ENCODE results near the gene DUSP2.

The DUSP2 gene

DNA sequence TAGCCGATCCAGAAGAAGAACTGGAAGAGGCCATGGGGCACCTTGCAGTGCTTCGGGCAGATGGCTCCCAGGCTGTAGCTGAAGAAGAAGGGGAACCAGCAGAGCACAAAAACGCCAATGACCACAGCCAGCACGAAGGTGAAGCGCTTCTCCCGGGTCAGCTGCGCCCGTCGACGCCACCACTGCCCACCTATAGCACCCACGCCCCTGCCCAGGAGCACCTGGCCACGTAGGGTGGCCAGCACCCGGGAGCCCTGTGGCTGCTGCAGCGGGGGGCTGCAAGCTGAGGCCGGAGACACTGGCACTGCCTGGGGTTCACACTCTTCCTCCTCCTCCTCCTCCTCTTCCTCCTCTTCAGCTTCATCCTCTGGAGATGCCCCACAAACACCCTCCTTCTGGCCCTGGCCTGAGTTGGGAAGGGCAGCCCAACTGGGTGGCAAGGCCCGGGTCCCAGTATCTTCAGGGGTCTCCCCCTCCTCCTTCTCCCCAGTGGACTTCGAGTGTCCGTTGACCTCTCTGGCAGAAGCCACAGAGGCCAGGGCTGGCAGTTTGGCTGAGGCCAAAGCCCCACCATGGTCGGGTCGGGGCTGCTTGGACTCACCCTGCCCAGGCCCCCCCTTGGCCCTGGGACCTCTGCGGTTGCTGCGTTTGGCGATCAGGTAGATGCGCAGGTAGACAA is 30.2 kb downstream of the DUSP2 start:
- no peak for TF ChIP-seq CTCF (IDR thresholded peaks at IDR 0.05; ENCODE audit: extremely low read depth, missing control alignments)
- DNase-seq (ENCODE audit: low spot score): no peak

- no peak for DNase-seq (ENCODE audit: low spot score)
- TF ChIP-seq CTCF (IDR thresholded peaks at IDR 0.05; ENCODE audit: extremely low read depth, missing control alignments): no peak
Measured at GRCh38 chr2:96114546-96114902, 30.7 kb downstream of the DUSP2 start.

DNA sequence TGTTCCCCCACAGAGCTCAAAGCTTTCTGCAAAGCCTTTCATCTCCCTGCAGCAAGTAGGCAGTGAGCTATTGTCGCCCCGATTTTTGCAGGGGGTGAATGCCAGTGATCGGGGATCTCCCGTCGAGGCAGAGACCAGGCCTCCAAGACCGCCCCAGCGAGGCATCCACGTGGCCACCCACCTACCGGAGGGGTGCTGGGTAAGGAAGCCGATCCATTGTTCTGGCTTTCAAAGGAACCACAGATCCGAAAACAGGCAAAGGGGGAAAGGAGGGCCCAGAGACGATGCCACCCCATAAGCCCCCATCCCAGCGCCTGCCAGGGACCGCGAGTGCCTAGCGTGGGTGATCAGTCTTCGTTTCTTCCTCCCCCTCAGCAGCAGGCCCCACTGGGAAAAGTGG is 31.3 kb downstream of the DUSP2 start:
- no peak for TF ChIP-seq CTCF (IDR thresholded peaks at IDR 0.05; ENCODE audit: extremely low read depth, missing control alignments)

GRCh38 chr2:96113367-96113677 is 31.9 kb downstream of the DUSP2 start:
- DNase-seq (ENCODE audit: low spot score): no peak
- peak; percentile 8 for TF ChIP-seq CTCF (IDR thresholded peaks at IDR 0.05; ENCODE audit: extremely low read depth, missing control alignments)

More for the DNA sequence above, 31.3 kb downstream of the DUSP2 start:
- no peak for DNase-seq (ENCODE audit: low spot score)

- DNase-seq (ENCODE audit: low spot score): no peak
Measured at GRCh38 chr2:96112501-96113366, 32.5 kb downstream of the DUSP2 start.

GRCh38 chr2:96111823-96112500 is 33.3 kb downstream of the DUSP2 start:
- DNase-seq (ENCODE audit: low spot score): no peak
- TF ChIP-seq CTCF (IDR thresholded peaks at IDR 0.05; ENCODE audit: extremely low read depth, missing control alignments): no peak

More at GRCh38 chr2:96112501-96113366, 32.5 kb downstream of the DUSP2 start:
- no peak for TF ChIP-seq CTCF (IDR thresholded peaks at IDR 0.05; ENCODE audit: extremely low read depth, missing control alignments)

DNA sequence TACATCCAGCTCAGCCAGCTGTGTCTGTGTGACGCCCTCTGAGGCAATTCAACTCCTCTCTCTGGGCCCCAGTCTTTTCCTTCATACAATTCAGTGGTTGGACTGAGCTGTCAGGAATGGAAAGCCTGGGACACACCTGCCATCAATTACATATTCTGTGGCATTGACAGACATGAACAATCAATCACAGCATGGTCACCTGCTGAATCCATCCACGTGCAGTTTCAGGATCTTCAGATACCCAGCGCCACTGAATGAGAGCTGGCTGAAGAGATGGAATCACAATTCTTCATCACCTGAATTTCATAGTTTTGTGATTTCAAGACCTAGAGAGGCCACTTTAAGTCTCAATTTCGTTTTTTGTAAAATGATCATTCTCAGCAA is 34.0 kb downstream of the DUSP2 start:
- no peak for DNase-seq (ENCODE audit: low spot score)
- no peak for TF ChIP-seq CTCF (IDR thresholded peaks at IDR 0.05; ENCODE audit: extremely low read depth, missing control alignments)
